ENCODE data around the gene ZNF469. TPM values are rescaled to one million over a fixed set of nuclear protein-coding genes. Genes with fewer than 3 reads are reported as not detected.

The ZNF469 gene
- total and polyA plus RNA-seq, 2 donors (not counting 3 experiments of a cell fraction or from before 2014, with no cell fraction given): 0.90 to 5.7 TPM

GRCh38 chr16:88379694-88380040 is 3.1 kb upstream of the ZNF469 start:
- Histone ChIP-seq H2AFZ (ENCODE audit: low read depth, low read length) (no peak overlapping the region), H3K4me1 (ENCODE audit: control insufficient read depth, extremely low read depth, insufficient read depth, low read length) (no peaks in the 10 kb centered on the region), H3K4me2 (ENCODE audit: insufficient read depth, low read length) (no peak overlapping the region), H3K79me2 (ENCODE audit: control insufficient read depth, insufficient read depth, low read length) (no peaks in the 10 kb centered on the region), H4K20me1 (replicated peaks; ENCODE audit: control insufficient read depth, extremely low read depth, insufficient read depth, low read length) (no peaks in the 10 kb centered on the region), H3K27ac (ENCODE audit: insufficient read depth, low read depth, low read length) (no peak overlapping the region), H3K9me3 (replicated peaks; ENCODE audit: control insufficient read depth, insufficient read depth, low read length) (no peaks in the 10 kb centered on the region), H3K4me3 (replicated peaks in 1 of 3; ENCODE audit: insufficient read depth in 1 of 3, low read depth in 1 of 3, low read length in 3 of 3) (no peak overlapping the region), H3K9me1 (replicated peaks; ENCODE audit: control insufficient read depth, extremely low read depth, insufficient read depth, low read length) (no peaks in the 10 kb centered on the region), H3K9ac (replicated peaks; ENCODE audit: extremely low read depth, insufficient read depth, low read length) (no peak overlapping the region), H3K36me3 (ENCODE audit: control insufficient read depth in 2 of 2, extremely low read depth in 1 of 2, insufficient read depth in 2 of 2, low read length in 2 of 2) (no peaks in the 10 kb centered on the region), H3K27me3 (ENCODE audit: control insufficient read depth in 2 of 2, insufficient read depth in 2 of 2, low read length in 2 of 2) (peaks cover 7 to 8% of the 10 kb centered on the region in 2 experiments)
- no peak for DNase-seq (ENCODE audit: low read depth, low spot score)
- POLR2A ChIA-PET: no interaction called here
- intact Hi-C loops (cut with micrococcal nuclease): loop anchor here (5.0 kb wide), 1 partner anchor 187 kb away; no protein-coding TSS in a partner anchor
- no peak for TF ChIP-seq MAX (IDR thresholded peaks at IDR 0.05; ENCODE audit: insufficient read depth, insufficient read length)
- no peak for TF ChIP-seq POLR2AphosphoS5 (IDR thresholded peaks at IDR 0.05; ENCODE audit: insufficient read depth, low read depth, low read length)
- TF ChIP-seq EZH2 (IDR thresholded peaks at IDR 0.05; ENCODE audit: borderline replicate concordance, low read depth, low read length, severe bottlenecking): no peak
- TF ChIP-seq JUN (IDR thresholded peaks at IDR 0.05; ENCODE audit: borderline replicate concordance, insufficient read depth, insufficient read length, low read depth): no peak
- TF ChIP-seq FOS (IDR thresholded peaks at IDR 0.05; ENCODE audit: borderline replicate concordance, insufficient read depth, low read length): no peak
- no peak for TF ChIP-seq CTCF (IDR thresholded peaks at IDR 0.05; ENCODE audit: extremely low read depth in 1 of 2, insufficient read depth in 1 of 2, low read depth in 1 of 2, low read length in 2 of 2)
- no peak for TF ChIP-seq MYC (IDR thresholded peaks at IDR 0.05; ENCODE audit: low read depth, low read length)
- no peak for TF ChIP-seq GATA2 (IDR thresholded peaks at IDR 0.05; ENCODE audit: insufficient read depth, insufficient read length, low read depth, low read length)
- no TSS peak for BruUV-seq (replicated peaks)
- dilution Hi-C loops (cut with MboI; ENCODE audit: extremely low pct_ligation_motif_present, low sequenced_read_pairs): no loop called here
- CTCF ChIA-PET: no interaction called here
- FAIRE-seq: no peak
